ENCODE results near the gene F8.

GRCh38 chrX:154809939-154810665 is 212.4 kb downstream of the F8 start:
- TF ChIP-seq CTCF (IDR thresholded peaks at IDR 0.05) = no peak
- no peak for TF ChIP-seq POLR2AphosphoS5 (IDR thresholded peaks at IDR 0.05; ENCODE audit: low read depth, low read length)
